GM18517 (cell line): ENCODE data around the gene CARD19.

ENCODE experiments used
- ATAC-seq: cut with Tn5 transposase; IDR thresholded peaks from one replicate; pipeline ENCODE4 v1.9.1; 2021; ENCODE audit warnings: mild to moderate bottlenecking, moderate library complexity; ENCODE audit not compliant: unreplicated experiment

The CARD19 gene

GRCh38 chr9:93061791-93062763 is 33.9 kb upstream of the CARD19 start:
- ATAC-seq = peak; percentile 37

GRCh38 chr9:93064392-93065134 is 31.5 kb upstream of the CARD19 start:
- peak; percentile 89 for ATAC-seq

- no peak for ATAC-seq
Observed at GRCh38 chr9:93065135-93065720, 30.8 kb upstream of the CARD19 start.

- no peak for ATAC-seq
Observed at GRCh38 chr9:93066978-93067603, 28.9 kb upstream of the CARD19 start.

- ATAC-seq = no peak
Observed at GRCh38 chr9:93068956-93069355, 27.1 kb upstream of the CARD19 start.

GRCh38 chr9:93071464-93071863 is 24.6 kb upstream of the CARD19 start:
- ATAC-seq = no peak

GRCh38 chr9:93072383-93072795 is 23.6 kb upstream of the CARD19 start:
- no peak for ATAC-seq

GRCh38 chr9:93076101-93076791 is 19.8 kb upstream of the CARD19 start:
- ATAC-seq = no peak

- no peak for ATAC-seq
Observed at GRCh38 chr9:93076792-93077128, 19.3 kb upstream of the CARD19 start.

GRCh38 chr9:93077367-93077766 is 18.6 kb upstream of the CARD19 start:
- ATAC-seq = no peak

GRCh38 chr9:93077811-93078210 is 18.2 kb upstream of the CARD19 start:
- no peak for ATAC-seq

- ATAC-seq = no peak
Observed at GRCh38 chr9:93079371-93079770, 16.6 kb upstream of the CARD19 start.

- ATAC-seq = no peak
Observed at GRCh38 chr9:93080406-93080805, 15.6 kb upstream of the CARD19 start.

GRCh38 chr9:93081081-93081529 is 14.9 kb upstream of the CARD19 start:
- ATAC-seq = no peak

- ATAC-seq = no peak
Observed at GRCh38 chr9:93081931-93082330, 14.1 kb upstream of the CARD19 start.

GRCh38 chr9:93082841-93083411 is 13.1 kb upstream of the CARD19 start:
- no peak for ATAC-seq

GRCh38 chr9:93083592-93084470 is 12.2 kb upstream of the CARD19 start:
- ATAC-seq = no peak

- ATAC-seq = no peak
Observed at GRCh38 chr9:93084471-93084881, 11.5 kb upstream of the CARD19 start.

GRCh38 chr9:93085676-93086075 is 10.3 kb upstream of the CARD19 start:
- ATAC-seq = no peak
